Epithelial cell of esophagus (primary cell): ENCODE measurements around the gene CDK5.

Experiments
- DNase-seq: peaks from one replicate; pipeline ENCODE4 v3.0.0; 2010; ENCODE audit warnings: low read depth
- H3K4me3 ChIP-seq: 2 replicates; pipeline ENCODE4 v1.5.1; 2011; ENCODE audit warnings: mild to moderate bottlenecking, low read length, control low read depth
- CTCF ChIP-seq: IDR thresholded peaks from 2 replicates; pipeline ENCODE4 v1.5.1; 2011; ENCODE audit warnings: low read depth, mild to moderate bottlenecking, low read length, control low read depth, inconsistent platforms; ENCODE audit not compliant: insufficient read depth; ENCODE audit errors: missing control alignments

Gene CDK5

GRCh38 chr7:151081170-151082101 is 23.7 kb upstream of the CDK5 start:
- no peak for TF ChIP-seq CTCF
- DNase-seq: peak; percentile 42
- peak overlapping the region; percentile 65 for H3K4me3 ChIP-seq

DNA sequence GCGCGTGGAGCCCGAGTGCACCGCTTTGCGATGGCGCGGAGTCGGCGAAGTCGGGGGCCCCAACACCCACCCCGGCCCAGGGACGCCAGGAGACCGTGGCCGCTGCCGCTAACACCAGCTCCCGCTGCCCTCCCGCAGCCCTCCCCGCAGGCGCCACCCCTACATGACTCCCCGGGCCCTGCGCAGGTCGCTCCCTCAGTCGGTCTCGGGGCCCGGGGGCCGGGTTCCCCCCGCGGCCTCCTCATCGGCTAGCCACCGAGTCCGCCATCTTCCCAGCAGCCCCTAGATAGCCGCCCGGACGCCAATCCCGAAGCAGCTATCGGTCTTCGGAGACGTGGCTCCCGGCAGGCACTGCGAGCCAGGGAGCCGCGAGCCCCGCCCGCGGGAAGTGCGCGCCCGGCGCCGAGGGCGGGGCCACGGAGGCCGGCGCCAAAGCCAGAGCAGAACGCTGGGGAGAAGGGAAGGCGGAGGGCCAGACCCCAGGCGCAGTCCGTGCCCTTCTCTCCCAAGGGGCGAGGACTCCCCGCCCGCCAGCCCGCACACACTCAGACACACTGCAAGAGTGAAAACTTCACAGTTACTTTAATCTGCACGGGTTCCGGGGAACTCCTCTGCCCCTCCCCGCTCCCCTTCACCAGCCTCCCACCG is 22.9 kb upstream of the CDK5 start, which contains the start of gene FASTK:
Gene FASTK, minus strand, starts transcription at position 288 of the 648 bp plus-strand sequence. Its CDS starts 43 bp downstream, at position 245.
- H3K4me3 ChIP-seq: peak within 1 kb of the TSS; percentile 73
- no peak for TF ChIP-seq CTCF
- DNase-seq: peak; percentile 92

- TF ChIP-seq CTCF: peak; percentile 2
- DNase-seq: peak; percentile 62
Observed at GRCh38 chr7:151080067-151080521, 22.4 kb upstream of the CDK5 start.

DNA sequence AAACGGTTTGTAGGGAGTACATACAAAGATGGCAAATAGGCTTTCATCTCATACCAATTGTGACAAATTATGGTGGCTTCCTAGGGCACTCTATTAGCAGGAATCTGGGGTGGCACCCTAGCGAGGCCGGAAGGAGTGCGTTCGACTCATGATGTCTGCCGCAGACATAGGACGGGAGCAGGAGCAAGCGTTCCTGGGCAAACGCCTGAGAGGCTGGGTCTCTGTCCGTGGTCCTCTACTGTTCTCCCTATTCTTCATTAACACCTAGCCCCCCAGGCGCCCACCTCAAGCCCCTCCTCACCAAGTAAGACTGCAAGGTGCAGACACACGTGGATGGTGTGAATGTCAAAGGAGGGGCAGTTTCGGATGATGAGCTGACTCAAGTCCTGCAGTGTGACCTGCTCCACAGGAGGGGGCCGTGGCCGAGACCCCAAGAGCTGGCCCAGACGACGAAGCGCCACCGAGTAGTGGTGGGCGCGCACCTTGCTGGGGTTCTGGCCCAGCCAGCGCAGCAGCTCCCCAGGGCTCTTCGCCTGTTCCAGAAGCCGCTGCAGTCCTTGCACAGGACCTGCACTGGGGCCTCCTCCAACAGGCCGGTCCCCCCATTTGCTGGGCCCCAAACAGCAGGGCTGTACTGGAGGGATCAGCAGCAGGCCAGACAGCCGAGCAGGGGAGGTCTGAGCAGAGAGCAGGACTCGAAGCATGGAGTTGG is 21.7 kb upstream of the CDK5 start:
- DNase-seq: no peak
- peak overlapping the region; percentile 73 for H3K4me3 ChIP-seq

More at GRCh38 chr7:151080067-151080521, 22.4 kb upstream of the CDK5 start:
- H3K4me3 ChIP-seq: peak overlapping the region; percentile 73

GRCh38 chr7:151078233-151079040 is 20.7 kb upstream of the CDK5 start:
- no peak for DNase-seq
- H3K4me3 ChIP-seq: no peak overlapping the region
- TF ChIP-seq CTCF: no peak

More for the DNA sequence above, 21.7 kb upstream of the CDK5 start:
- TF ChIP-seq CTCF: no peak

DNA sequence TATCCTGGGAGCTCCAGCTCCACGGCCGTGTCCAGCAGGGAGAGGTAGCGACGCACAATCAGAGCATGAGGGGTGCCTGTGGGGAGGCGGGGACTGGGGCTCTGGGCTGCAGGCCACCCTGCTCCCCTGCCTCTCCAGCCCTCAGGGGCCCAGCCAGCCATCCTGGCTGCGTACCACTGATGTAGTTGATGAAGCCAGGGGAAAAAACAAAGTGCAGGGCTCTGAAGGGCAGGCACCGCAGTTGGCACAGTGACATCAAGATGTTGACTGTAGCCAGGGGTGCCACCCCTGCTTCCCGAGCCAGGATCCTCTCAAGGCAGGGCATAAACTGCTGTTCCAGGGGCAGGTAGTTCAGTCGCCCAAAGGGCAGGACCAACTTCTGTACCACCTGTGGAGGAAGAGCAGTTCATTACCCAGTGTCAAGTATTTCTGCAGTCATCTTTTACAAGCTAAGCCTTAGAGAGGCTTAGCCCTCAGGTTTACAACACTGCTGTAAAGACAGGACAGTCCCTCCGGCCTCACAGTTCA is 20.1 kb upstream of the CDK5 start:
- TF ChIP-seq CTCF: no peak
- no peak for DNase-seq
- H3K4me3 ChIP-seq: no peak overlapping the region
